GM19351 (cell line): ENCODE data around the gene EFEMP1.

ENCODE experiments used
- ATAC-seq: cut with Tn5 transposase; IDR thresholded peaks from one replicate; pipeline ENCODE4 v1.9.1; 2021; ENCODE audit warnings: mild to moderate bottlenecking, moderate library complexity; ENCODE audit not compliant: unreplicated experiment

Gene EFEMP1

GRCh38 chr2:55901322-55901721 is 22.3 kb downstream of the EFEMP1 start:
- ATAC-seq, result no peak

DNA sequence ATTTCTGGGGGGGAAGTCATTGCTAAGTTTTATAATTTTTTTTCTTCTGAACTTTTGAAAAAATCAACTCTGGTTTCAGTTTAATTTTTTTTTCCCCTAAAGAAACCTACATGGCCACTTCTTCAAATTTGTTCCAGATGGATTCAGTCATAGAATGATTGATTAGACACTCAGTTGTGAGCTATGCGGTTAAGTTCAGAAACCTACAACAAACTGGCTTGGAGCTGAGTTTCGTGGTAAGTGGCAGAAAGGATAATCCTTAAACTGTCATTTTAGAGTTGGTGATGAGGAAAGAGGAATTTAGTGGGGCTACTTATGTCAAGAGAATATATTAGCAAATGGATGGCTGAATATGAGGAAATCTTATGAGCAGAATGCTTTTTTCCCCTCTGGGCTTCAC is 23.7 kb downstream of the EFEMP1 start:
- ATAC-seq, result no peak

DNA sequence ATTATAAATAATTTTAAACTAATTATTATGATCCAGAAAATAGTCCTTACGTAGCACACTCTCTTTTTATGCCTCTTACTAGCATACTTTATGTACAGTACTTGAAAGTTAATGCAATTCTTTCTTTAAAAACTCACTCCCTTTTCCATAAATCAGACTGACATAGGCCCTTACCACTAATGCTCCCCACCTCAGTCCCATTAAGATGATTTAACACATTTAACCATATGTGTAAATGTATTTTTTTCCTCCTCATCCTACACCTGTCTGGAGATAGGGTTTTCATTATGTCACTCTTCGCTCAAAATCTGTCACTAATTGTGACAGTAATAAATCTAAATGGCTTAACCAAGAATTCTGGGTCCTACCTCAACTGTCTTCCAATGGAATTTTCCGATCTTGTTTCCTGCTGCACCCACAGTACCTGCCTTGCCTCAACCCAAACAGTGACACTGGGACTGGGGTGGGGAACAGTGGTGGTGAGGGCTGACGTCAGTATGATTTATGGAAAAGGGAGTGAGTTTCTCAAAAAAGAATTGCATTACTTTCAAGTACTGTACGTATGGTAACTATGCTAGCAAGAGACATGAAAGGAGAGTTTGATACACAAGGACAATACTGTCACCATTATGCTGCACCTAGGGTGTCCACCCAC is 25.1 kb downstream of the EFEMP1 start:
- ATAC-seq, result no peak

DNA sequence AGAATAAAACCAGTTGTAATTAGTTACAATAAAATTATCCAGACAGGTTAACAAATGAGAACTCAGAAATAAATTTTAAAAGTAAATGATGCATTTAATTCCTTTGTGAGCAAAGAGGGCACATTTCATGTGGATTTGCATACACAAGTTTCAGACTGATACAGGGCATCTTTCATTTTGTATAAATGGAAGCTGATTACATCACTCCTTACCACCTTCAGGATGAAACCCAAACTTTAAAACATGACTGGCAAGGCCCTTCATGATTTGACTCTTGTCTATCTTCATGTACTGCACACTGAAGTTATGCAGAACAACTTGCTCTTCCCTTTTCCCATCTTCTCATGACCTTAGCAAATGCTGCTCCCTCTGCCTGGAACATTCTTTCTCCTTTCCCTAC is 26.9 kb downstream of the EFEMP1 start:
- ATAC-seq, result no peak

GRCh38 chr2:55894720-55895119 is 28.9 kb downstream of the EFEMP1 start:
- ATAC-seq, result no peak

- ATAC-seq, result no peak
Measured at GRCh38 chr2:55891671-55892094, 31.9 kb downstream of the EFEMP1 start.

- ATAC-seq, result no peak
Measured at GRCh38 chr2:55888936-55889335, 34.6 kb downstream of the EFEMP1 start.

DNA sequence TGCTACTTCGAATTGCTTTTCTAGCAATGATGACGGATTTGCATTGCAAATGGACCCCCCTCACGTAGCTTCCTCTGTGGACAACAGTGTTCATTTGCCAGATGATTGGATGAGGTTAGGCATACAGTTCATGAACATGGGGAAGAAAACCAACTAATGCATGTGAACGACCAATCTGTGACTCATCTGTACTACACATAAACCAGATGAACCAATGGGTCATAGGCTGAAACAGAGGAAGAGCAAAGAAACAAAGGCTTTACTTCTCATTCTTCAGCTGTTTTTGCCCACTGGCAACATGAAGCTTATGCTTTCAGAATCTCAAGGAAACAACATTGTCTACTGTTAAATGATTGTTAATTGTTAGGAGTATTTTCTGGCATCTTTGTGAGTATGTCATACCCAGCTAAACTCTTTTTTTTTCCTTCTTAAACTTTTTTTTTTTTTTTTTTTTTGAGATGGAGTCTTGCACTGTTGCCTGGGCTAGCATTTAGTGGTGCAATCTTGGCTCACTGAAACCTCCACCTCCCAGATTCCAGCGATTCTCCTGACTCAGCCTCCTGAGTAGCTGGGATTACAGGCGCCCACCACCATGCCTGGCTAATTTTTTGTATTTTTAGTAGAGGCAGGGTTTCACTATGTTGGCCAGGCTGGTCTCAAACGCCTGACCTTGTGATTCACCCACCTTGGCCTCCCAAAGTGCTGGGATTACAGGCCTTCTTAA is 35.5 kb downstream of the EFEMP1 start:
- ATAC-seq, result no peak

DNA sequence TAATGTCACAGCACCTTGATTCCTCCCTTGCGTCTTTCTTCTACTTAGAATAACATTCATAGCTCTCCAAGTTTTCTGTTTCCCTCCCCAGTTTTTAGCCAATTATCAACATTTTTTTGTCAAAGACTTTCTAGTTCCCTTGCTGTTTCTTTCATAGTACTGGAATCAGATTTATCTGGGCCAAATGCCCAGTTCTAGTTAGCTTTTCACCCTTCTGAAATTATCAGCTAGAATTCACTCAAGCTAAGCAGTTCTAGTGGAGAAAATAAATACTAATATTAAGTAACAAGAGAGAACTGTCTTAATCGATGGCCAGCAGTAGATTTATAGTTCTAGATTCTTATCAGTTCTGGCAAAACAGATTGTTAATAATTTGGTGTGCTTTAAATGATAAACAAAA is 36.2 kb downstream of the EFEMP1 start:
- ATAC-seq, result no peak

DNA sequence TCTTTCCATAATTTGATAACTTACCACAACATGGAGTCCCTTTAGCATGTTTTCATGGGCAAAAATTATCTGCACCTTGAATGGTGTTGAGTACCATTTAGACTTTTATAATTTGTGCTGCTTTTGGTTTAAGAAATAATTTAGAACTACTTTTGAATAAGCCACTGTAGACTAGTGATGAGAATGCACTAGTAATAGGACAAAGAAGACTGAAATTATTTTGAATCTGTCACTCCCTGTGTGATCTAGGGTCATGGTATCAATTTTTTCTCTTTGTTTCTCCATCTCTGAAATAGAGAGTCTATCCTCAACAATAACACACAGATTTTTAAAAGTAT is 37.7 kb downstream of the EFEMP1 start:
- no peak for ATAC-seq

DNA sequence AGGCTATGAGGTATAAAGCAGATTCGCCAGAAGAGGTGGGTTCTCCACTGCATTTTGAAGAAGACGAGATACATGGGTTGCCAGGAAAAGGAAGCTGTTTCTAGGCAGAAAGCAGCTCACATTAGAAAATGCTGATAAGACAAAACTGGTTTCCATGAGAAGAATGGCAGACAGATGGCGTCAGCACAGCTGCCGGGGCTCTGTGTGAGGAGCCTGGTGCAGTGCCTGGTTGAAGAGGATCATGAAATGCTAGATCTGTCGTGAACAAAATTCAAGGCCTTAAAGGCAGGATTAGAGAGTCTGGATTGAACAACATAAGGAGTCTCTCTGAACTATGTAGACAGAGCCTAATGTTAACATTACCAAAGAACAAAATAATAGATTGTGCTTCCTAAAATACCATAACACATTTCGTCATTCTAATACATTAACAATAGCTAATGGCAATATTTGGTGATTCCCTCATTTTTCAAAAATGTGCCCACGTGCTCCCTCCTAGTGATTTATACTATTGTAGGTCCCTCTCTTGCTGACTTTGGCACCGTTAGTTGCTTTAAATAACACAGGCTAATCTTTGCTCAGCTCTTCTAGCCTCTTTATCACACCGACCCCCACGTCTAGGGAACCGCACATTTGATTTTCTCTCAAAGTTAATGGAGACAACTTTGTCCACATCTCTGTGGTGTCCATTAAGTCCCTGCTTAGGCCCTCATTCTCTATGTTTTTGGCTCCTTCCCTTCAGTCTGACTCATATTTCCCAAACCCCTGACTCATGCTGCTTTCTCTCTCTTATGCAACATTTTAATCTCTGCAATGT is 38.2 kb downstream of the EFEMP1 start:
- ATAC-seq, result no peak

DNA sequence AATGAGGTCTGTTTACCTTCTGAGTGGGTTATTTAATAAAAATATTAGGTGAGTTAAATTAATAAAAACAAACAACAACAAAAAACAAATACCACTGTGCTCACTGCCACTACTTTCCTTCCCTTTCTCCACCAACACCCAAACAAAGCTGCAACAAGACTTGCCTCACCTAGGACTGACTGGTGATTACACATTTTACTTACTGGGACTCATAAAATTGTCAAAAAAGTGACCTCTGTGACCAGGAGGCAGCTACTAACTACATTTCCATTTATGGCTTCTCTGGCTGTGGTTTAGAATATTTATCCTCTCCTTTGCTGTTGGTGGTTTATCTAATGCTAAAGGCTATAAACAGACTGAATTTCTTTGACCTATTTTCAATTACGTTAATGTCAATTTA is 39.8 kb downstream of the EFEMP1 start:
- ATAC-seq, result no peak

DNA sequence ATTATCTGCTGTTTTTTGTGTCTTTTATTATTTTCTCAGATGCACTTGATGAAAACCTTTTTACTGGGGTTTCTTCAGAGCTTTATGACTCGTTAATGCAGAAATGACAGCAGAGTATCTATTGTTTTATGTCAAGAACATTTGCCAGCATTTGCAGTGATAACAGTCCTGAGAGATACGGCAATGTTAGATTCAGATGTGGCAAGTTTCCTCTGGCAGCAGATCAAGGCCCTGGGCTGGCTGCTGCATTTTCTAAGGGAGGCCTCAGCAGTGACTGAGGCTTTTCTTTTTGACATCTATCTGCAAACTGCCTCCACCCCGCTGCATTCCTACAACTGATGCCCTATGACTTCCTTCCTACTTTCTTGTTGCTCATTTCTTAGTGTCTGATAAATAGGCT is 40.2 kb downstream of the EFEMP1 start:
- no peak for ATAC-seq

DNA sequence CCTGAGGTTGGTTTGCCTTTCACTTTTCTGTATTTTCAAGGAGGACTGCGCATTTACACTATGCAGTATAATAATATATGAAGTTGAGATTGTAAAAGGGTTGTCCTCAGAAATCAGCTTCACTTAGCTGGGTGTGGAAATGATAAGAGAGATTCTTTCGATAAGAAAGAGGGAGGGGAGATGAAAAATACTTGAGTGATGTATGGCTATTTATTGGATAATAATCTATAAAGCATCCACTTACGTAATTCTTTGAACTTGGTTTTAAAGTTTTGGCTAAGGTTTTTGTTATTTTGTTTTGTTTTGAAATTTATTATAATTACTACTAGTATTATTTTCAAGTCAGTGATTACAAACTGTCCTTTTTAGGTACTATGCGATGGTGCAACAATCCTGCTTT is 40.6 kb downstream of the EFEMP1 start:
- ATAC-seq, result no peak

GRCh38 chr2:55880416-55881143 is 43.0 kb downstream of the EFEMP1 start:
- ATAC-seq, result no peak

DNA sequence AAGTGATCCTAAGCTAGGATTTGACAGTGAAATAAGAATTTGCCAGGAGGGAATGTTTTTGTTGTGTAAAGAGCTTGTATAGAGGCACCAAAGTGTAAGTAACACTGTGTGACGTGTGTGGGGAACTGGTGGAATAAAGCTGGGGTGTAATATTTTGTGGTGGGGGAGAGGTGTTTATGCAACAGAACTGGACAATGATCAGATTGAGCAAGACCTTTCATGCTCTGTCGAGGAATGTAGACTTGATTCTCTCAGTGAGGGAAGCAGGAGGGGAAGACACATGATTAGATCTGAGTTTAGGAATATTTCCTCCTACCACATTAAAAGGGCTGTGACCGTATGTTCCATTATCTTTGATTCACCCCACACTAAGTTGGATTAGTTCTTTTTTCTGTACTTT is 43.6 kb downstream of the EFEMP1 start:
- no peak for ATAC-seq

GRCh38 chr2:55877087-55877436 is 46.5 kb downstream of the EFEMP1 start:
- no peak for ATAC-seq

GRCh38 chr2:55876429-55877086 is 47.0 kb downstream of the EFEMP1 start:
- ATAC-seq, result no peak

- peak; percentile 76 for ATAC-seq
Measured at GRCh38 chr2:55875434-55876135, 48.0 kb downstream of the EFEMP1 start.

DNA sequence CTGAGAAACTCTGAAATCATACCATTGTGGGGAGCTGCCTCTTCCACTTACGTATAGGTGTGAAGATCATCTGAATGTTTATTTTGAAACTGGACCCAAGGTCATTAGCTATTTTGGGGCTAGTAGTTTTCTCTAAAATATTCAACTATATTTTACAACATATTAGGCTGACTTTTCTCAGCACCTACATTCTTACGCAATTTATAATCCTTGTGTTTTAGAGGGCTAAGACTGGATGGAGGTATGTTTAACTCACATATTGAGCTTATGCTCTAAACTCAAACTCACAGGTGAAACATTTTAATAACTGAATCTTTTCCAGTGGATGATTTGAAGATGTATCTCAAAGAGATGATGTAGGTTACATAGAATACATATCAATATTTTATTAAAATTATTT is 49.2 kb downstream of the EFEMP1 start:
- ATAC-seq, result no peak
